ENCODE measurements around the gene TBP. TPM values are rescaled to one million over a fixed set of nuclear protein-coding genes. Genes with fewer than 3 reads are reported as not detected.

Gene TBP
- total and polyA plus RNA-seq, 2 of the 13 experiments (the other 11 are each of a cell fraction or from before 2014, with no cell fraction given), result 21.7 to 28.1 TPM

DNA sequence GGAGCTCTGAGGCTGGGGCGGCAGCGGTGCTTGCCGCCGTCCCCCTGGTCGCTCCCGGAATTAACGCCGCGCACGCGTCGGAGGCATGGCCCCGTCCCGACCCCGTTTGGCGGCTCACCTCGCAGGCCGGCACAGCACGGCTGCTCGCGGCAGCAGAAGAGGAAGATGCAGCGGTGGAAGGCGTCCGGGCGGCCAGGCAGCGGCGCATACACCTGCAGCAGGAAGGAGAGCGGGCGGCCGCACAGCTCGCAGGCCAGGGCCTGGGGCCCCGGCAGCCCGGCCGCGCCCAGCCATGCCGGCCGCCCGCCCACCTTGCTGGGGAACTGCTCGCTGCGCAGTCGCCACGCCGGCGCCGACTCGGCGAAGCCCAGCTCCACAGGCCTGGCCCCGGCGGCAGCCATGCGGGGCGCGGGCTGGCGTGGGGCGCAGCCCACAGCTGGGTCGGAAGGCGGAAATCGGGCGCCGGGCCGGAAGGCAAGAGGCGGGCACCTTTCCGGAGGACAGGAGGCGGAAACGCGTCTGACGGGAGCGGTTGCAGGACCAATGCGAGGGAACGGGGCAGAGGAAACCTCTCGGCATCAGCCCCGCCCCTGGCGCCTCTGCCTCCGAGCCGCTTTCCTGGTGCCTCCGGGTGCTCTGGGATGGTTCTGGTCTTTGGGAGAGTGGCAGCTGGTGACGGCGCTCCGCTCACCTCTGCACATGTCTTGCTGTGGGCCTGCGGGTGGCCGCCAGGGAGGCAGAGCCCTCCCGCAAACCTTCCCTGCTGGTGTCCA is 30.2 kb downstream of the TBP start, which contains the start of gene PDCD2 (continued):
- TF ChIP-seq DR1 (CRISPR knock-in tag; IDR thresholded peaks at IDR 0.05) (peak; percentile 79), ZNF460 (CRISPR knock-in tag; IDR thresholded peaks at IDR 0.05; ENCODE audit: borderline replicate concordance) (no peak), PHB2 (IDR thresholded peaks at IDR 0.05; ENCODE audit: partially characterized antibody) (no peak), ARID2 (CRISPR knock-in tag; IDR thresholded peaks at IDR 0.05; ENCODE audit: borderline replicate concordance) (peak; percentile 96), CEBPZ (IDR thresholded peaks at IDR 0.05; ENCODE audit: low read length) (no peak), FOXO1 (CRISPR knock-in tag; IDR thresholded peaks at IDR 0.05) (peak; percentile 9; the same call in 1 of the 2 replicates), ZNF775 (CRISPR knock-in tag; IDR thresholded peaks at IDR 0.05; ENCODE audit: borderline replicate concordance) (no peak), RORA (CRISPR knock-in tag; IDR thresholded peaks at IDR 0.05) (no peak), TRIM24 (CRISPR knock-in tag; IDR thresholded peaks at IDR 0.05) (no peak), NFYB (CRISPR knock-in tag; IDR thresholded peaks at IDR 0.05) (peak; percentile 90), FOSL1 (CRISPR knock-in tag; IDR thresholded peaks at IDR 0.05; ENCODE audit: borderline replicate concordance) (no peak), KDM6A (CRISPR knock-in tag; IDR thresholded peaks at IDR 0.05; ENCODE audit: low read depth) (no peak; the same call in 1 of the 2 replicates), SP5 (CRISPR knock-in tag; IDR thresholded peaks at IDR 0.05; ENCODE audit: borderline replicate concordance, low read depth) (peak; percentile 74), RFX3 (CRISPR knock-in tag; IDR thresholded peaks at IDR 0.05) (no peak), GPBP1L1 (CRISPR knock-in tag; IDR thresholded peaks at IDR 0.05) (no peak), ETV6 (CRISPR knock-in tag; conservative IDR thresholded peaks at IDR 0.05) (0 out of 2 replicates have a peak, but pooled peaks have one; percentile 77), ZNF292 (CRISPR knock-in tag; IDR thresholded peaks at IDR 0.05; ENCODE audit: borderline replicate concordance, low read depth) (no peak), SCMH1 (CRISPR knock-in tag; IDR thresholded peaks at IDR 0.05; ENCODE audit: borderline replicate concordance) (no peak), ATF7 (IDR thresholded peaks at IDR 0.05) (no peak), ATF7 (CRISPR knock-in tag; IDR thresholded peaks at IDR 0.05) (no peak), ZNF34 (CRISPR knock-in tag; IDR thresholded peaks at IDR 0.05; ENCODE audit: borderline replicate concordance) (no peak), ZNF761 (CRISPR knock-in tag; conservative IDR thresholded peaks at IDR 0.05) (peak; percentile 54)
- TF ChIP-seq, protein P1, sequence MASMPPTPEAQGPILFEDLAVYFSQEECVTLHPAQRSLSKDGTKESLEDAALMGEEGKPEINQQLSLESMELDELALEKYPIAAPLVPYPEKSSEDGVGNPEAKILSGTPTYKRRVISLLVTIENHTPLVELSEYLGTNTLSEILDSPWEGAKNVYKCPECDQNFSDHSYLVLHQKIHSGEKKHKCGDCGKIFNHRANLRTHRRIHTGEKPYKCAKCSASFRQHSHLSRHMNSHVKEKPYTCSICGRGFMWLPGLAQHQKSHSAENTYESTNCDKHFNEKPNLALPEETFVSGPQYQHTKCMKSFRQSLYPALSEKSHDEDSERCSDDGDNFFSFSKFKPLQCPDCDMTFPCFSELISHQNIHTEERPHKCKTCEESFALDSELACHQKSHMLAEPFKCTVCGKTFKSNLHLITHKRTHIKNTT (CRISPR knock-in tag; IDR thresholded peaks at IDR 0.05), result no peak
- TF ChIP-seq, protein P2, sequence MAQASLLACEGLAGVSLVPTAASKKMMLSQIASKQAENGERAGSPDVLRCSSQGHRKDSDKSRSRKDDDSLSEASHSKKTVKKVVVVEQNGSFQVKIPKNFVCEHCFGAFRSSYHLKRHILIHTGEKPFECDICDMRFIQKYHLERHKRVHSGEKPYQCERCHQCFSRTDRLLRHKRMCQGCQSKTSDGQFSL (CRISPR knock-in tag; IDR thresholded peaks at IDR 0.05), result peak; percentile 70; the same call in 1 of the 2 replicates

Measured in HepG2 (cell line).